Measurements from ENCODE around the gene FGFR2. TPM values are rescaled to one million over a fixed set of nuclear protein-coding genes. Genes with fewer than 3 reads are reported as not detected.

Gene FGFR2
- polyA plus RNA-seq: not detected

- Mint-ChIP-seq H3K27ac (no peak within 1 kb of the TSS), H3K27me3 (peaks cover 33% of the 10 kb centered on the region), H3K4me3 (peak within 1 kb of the TSS in 1 of 4 donors; percentile 68), H3K9me3 (no peaks in the 10 kb centered on the region), H3K36me3 (no peaks in the 10 kb centered on the region), H3K4me1 (peaks cover 0 to 5% (median 2%) of the 10 kb centered on the region in 3 donors)
Measured at GRCh38 chr10:121598263-121599249, at the start of gene FGFR2. Gene FGFR2, minus strand, starts transcription at chr10:121598444. Its CDS starts 4,627 bp downstream, at chr10:121593817.

- Mint-ChIP-seq H3K27ac (no peak overlapping the region), H3K4me3 (no peak overlapping the region), H3K9me3 (peaks cover 5 to 6% (median 5%) of the 10 kb centered on the region in 3 donors), H3K36me3 (peaks cover 2% of the 10 kb centered on the region), H3K27me3 (peaks cover 11% of the 10 kb centered on the region), H3K4me1 (no peaks in the 10 kb centered on the region)
Measured at GRCh38 chr10:121647401-121647800, 49.2 kb upstream of the FGFR2 start.

- Mint-ChIP-seq H3K4me3 (no peak overlapping the region), H3K4me1 (no peaks in the 10 kb centered on the region), H3K27me3 (peaks cover 9% of the 10 kb centered on the region), H3K9me3 (peaks cover 7 to 12% (median 7%) of the 10 kb centered on the region in 3 donors), H3K27ac (no peak overlapping the region), H3K36me3 (peaks cover 2% of the 10 kb centered on the region)
Measured at GRCh38 chr10:121645696-121646095, 47.5 kb upstream of the FGFR2 start.

- no peak overlapping the region for H3K4me3 Mint-ChIP-seq
- no peak overlapping the region for H3K27ac Mint-ChIP-seq
- H3K36me3 Mint-ChIP-seq: peaks cover 2% of the 10 kb centered on the region
- H3K9me3 Mint-ChIP-seq: peaks cover 7 to 12% (median 7%) of the 10 kb centered on the region in 3 donors
- peaks cover 9% of the 10 kb centered on the region for H3K27me3 Mint-ChIP-seq
- no peaks in the 10 kb centered on the region for H3K4me1 Mint-ChIP-seq
Measured at GRCh38 chr10:121644501-121644900, 46.3 kb upstream of the FGFR2 start.

GRCh38 chr10:121640266-121640665 is 42.0 kb upstream of the FGFR2 start:
- H3K9me3 Mint-ChIP-seq: peaks cover 4 to 22% (median 10%) of the 10 kb centered on the region in 3 donors
- H3K4me1 Mint-ChIP-seq: no peaks in the 10 kb centered on the region
- H3K27me3 Mint-ChIP-seq: no peaks in the 10 kb centered on the region
- peaks cover 2% of the 10 kb centered on the region for H3K36me3 Mint-ChIP-seq
- no peak overlapping the region for H3K4me3 Mint-ChIP-seq
- H3K27ac Mint-ChIP-seq: no peak overlapping the region

- H3K4me3 Mint-ChIP-seq: no peak overlapping the region
- H3K9me3 Mint-ChIP-seq: peaks cover 4 to 22% (median 10%) of the 10 kb centered on the region in 3 donors
- H3K4me1 Mint-ChIP-seq: no peaks in the 10 kb centered on the region
- H3K27ac Mint-ChIP-seq: no peak overlapping the region
- peaks cover 2% of the 10 kb centered on the region for H3K36me3 Mint-ChIP-seq
- H3K27me3 Mint-ChIP-seq: no peaks in the 10 kb centered on the region
Measured at GRCh38 chr10:121639416-121639815, 41.2 kb upstream of the FGFR2 start.

- Mint-ChIP-seq H3K9me3 (peaks cover 4 to 22% (median 10%) of the 10 kb centered on the region in 3 donors), H3K27ac (no peak overlapping the region), H3K4me3 (no peak overlapping the region), H3K36me3 (no peaks in the 10 kb centered on the region), H3K27me3 (no peaks in the 10 kb centered on the region), H3K4me1 (no peaks in the 10 kb centered on the region)
Measured at GRCh38 chr10:121637437-121637836, 39.2 kb upstream of the FGFR2 start.

- Mint-ChIP-seq H3K36me3 (no peaks in the 10 kb centered on the region), H3K4me3 (no peak overlapping the region), H3K27ac (no peak overlapping the region), H3K27me3 (peaks cover 2% of the 10 kb centered on the region), H3K9me3 (peaks cover 2 to 8% (median 7%) of the 10 kb centered on the region in 3 donors), H3K4me1 (no peaks in the 10 kb centered on the region)
Measured at GRCh38 chr10:121633056-121633455, 34.8 kb upstream of the FGFR2 start.

GRCh38 chr10:121631365-121632029 is 33.3 kb upstream of the FGFR2 start:
- Mint-ChIP-seq H3K4me3 (no peak overlapping the region), H3K4me1 (no peaks in the 10 kb centered on the region), H3K27ac (no peak overlapping the region), H3K36me3 (no peaks in the 10 kb centered on the region), H3K9me3 (peaks cover 0 to 2% (median 0%) of the 10 kb centered on the region in 3 donors), H3K27me3 (peaks cover 2% of the 10 kb centered on the region)

- H3K4me3 Mint-ChIP-seq: no peak overlapping the region
- H3K4me1 Mint-ChIP-seq: no peaks in the 10 kb centered on the region
- H3K36me3 Mint-ChIP-seq: no peaks in the 10 kb centered on the region
- peaks cover 2% of the 10 kb centered on the region for H3K27me3 Mint-ChIP-seq
- no peak overlapping the region for H3K27ac Mint-ChIP-seq
- peaks cover 0 to 2% (median 0%) of the 10 kb centered on the region in 3 donors for H3K9me3 Mint-ChIP-seq
Measured at GRCh38 chr10:121628859-121629258, 30.6 kb upstream of the FGFR2 start.

- Mint-ChIP-seq H3K27ac (no peak overlapping the region), H3K27me3 (peaks cover 2% of the 10 kb centered on the region), H3K4me1 (no peaks in the 10 kb centered on the region), H3K9me3 (peaks cover 0 to 2% (median 0%) of the 10 kb centered on the region in 3 donors), H3K36me3 (no peaks in the 10 kb centered on the region), H3K4me3 (no peak overlapping the region)
Measured at GRCh38 chr10:121627876-121628581, 29.8 kb upstream of the FGFR2 start.

- Mint-ChIP-seq H3K9me3 (peaks cover 0 to 1% (median 0%) of the 10 kb centered on the region in 3 donors), H3K36me3 (no peaks in the 10 kb centered on the region), H3K4me1 (no peaks in the 10 kb centered on the region), H3K4me3 (no peak overlapping the region), H3K27ac (no peak overlapping the region), H3K27me3 (peaks cover 3% of the 10 kb centered on the region)
Measured at GRCh38 chr10:121624836-121625486, 26.7 kb upstream of the FGFR2 start.

- Mint-ChIP-seq H3K4me1 (no peaks in the 10 kb centered on the region), H3K9me3 (peaks cover 0 to 8% (median 1%) of the 10 kb centered on the region in 3 donors), H3K27me3 (peaks cover 3% of the 10 kb centered on the region), H3K4me3 (no peak overlapping the region), H3K36me3 (no peaks in the 10 kb centered on the region), H3K27ac (no peak overlapping the region)
Measured at GRCh38 chr10:121618906-121619305, 20.7 kb upstream of the FGFR2 start.

GRCh38 chr10:121617176-121617575 is 18.9 kb upstream of the FGFR2 start:
- no peak overlapping the region for H3K4me3 Mint-ChIP-seq
- H3K27me3 Mint-ChIP-seq: peaks cover 3% of the 10 kb centered on the region
- peaks cover 0 to 11% (median 1%) of the 10 kb centered on the region in 3 donors for H3K9me3 Mint-ChIP-seq
- no peaks in the 10 kb centered on the region for H3K36me3 Mint-ChIP-seq
- no peak overlapping the region for H3K27ac Mint-ChIP-seq
- no peaks in the 10 kb centered on the region for H3K4me1 Mint-ChIP-seq
